Stimulated activated CD8-positive, alpha-beta memory T cell treated with anti-CD3 and anti-CD28 coated beads, Interleukin-12 subunit alpha, Interleukin-12 subunit beta, amount 100 ng/mL, for 1 hour (primary cell): ENCODE measurements around the gene CPNE5.
"Not testable (repeated sequence)": the region's sequence is repeated elsewhere in the genome, so short reads cannot be mapped to it uniquely, and the experiment has no call there.

Experiments used
- DNase-seq: peaks from one replicate; pipeline ENCODE4 v3.0.0-alpha.2; 2020; ENCODE audit warnings: low read depth

The CPNE5 gene

DNA sequence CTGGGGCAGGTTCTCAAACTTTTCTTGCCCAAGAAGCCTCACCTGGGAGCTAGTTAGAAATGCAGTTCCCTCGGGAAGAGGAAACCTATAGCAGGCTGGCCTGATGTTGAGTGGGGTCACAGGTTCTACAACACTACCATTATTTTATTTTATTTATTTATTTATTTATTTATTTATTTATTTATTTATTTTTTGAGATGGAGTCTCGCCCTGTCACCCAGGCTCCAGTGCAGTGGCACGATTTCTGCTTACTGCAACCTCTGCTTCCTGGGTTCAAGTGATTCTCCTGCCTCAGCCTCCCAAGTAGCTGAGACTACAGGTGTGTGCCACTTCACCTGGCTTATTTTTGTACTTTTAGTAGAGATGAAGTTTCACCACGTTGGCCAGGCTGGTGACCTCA, 115.3 kb downstream of the CPNE5 start:
- DNase-seq, result not testable (repeated sequence)

GRCh38 chr6:36722879-36723278, 116.4 kb downstream of the CPNE5 start:
- no peak for DNase-seq

- DNase-seq, result no peak
Measured at GRCh38 chr6:36722365-36722764, 116.9 kb downstream of the CPNE5 start.

- DNase-seq, result no peak
Measured at GRCh38 chr6:36721369-36722140, 117.7 kb downstream of the CPNE5 start.

- no peak for DNase-seq
Measured at GRCh38 chr6:36720251-36721141, 118.7 kb downstream of the CPNE5 start.

- no peak for DNase-seq
Measured at GRCh38 chr6:36719126-36719525, 120.1 kb downstream of the CPNE5 start.

DNA sequence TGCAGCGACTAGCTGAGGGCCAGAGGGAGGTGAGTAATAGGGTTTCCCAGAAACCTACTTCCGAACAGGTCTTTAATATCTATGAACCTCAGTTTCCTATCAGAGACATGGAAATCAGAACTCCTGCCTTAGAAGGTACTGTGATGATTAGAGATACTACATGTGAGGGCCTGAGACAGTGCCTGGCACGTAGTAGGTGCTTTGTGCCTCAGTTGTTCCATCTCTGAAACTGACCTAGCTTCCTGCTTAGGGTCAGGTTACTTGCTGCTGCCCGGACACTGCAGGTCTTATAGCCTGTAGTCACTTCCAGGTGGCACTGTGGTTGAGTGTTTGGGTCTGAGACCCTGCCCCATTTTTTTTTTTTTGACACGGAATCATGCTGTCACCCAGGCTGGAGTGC, 120.7 kb downstream of the CPNE5 start:
- no peak for DNase-seq

DNA sequence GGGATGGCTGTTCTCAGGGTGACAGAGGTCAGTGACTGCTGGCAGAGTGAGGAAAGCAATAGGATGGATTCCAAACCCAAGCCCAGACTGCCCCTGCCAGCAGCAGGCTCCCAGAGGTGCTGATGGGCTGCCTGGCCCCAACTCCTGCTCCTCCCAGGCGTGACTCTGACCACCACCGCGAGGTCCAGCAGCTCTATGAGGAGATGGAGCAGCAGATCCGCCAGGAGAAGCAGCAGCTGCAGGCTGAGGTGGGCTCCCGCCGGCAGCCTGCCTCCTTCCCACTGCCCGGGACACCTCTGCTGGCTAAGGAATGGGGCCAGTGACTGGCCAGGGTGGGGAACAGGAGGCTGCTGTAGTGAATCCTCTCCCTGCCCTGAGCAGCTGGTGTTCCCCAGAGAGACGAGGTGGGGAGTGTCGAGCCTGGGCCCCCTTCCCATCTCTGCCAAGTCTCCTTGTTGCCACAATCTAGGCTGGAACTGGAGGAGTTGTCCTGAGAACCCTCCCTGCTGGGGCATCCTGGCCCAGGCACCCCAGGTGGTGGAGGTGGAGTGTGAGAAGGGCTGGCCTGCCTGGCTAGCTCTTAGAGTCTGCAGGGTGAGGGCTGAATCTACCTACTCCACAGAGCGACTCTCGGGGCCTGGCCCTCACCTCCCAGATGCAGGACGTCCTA, 121.2 kb downstream of the CPNE5 start:
- DNase-seq, result no peak

- no peak for DNase-seq
Measured at GRCh38 chr6:36717231-36717825, 121.9 kb downstream of the CPNE5 start.

DNA sequence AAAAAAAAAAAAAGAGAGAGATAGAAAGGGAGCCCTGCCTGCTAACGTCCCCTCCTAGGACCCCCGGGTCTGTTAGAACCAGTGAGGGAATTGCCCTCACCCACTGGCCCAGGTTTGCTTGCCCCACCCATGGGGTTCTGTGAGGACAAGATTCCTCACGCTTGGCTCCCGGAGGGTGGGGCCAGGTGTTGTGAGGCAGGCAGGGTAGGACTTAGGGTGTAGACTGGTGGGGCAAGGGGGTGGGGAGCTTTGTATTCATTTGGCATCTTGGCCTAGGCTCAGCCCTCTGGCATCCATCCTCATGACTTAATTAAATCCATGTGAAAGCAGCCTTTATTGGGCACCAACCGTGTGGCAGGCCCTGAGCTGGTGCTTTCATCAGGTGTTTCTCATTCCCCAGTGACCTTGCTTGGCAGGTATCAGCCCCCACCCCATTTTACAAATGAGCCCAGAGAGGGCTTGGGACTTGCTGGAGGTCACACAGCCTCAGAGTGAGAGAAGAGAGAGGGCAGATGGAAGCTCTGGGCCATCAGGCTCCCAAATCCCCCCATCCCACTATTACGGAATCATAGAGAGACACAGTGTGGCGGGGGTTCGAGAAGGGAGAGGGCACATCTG, 122.7 kb downstream of the CPNE5 start:
- no peak for DNase-seq

DNA sequence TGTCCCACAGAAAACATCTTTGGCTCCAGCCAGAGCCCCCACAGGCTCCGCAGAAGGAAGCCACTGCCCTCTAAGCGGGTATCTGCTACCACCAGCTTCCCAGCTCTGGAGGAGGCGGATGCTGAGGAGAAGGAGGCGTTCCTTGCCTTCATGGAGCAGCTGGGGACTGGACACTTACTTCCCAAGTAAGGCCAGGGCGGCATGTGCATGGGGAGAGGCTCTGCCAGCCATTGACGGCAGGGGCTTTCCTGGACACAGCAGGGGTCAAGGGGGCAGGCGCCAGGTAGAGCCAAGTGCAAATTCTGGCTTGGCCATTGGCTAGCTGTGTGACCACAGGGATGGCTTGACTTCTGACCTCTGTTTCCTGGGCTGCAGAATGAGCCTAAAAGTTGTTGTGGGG, 123.8 kb downstream of the CPNE5 start:
- no peak for DNase-seq

DNA sequence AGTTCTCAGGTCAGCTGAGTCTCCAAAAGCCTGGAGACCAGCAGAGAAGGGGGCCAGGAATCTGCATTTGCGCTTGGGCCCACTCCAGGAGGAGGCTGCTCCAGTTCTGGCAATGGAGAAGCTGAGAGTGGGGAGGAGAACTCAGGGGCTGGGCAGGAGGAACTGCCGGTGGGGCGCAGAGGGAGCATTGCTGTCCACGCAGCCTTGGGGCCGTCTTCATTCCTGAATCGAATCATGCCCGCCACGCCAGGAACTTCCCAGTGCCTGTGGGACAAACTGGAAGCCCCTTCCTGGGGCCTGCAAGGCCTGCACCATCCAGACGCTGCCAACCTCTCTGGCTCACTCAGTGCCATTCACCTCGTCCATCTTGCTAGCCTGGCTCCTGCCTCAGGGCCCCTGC, 124.7 kb downstream of the CPNE5 start:
- DNase-seq, result no peak

DNA sequence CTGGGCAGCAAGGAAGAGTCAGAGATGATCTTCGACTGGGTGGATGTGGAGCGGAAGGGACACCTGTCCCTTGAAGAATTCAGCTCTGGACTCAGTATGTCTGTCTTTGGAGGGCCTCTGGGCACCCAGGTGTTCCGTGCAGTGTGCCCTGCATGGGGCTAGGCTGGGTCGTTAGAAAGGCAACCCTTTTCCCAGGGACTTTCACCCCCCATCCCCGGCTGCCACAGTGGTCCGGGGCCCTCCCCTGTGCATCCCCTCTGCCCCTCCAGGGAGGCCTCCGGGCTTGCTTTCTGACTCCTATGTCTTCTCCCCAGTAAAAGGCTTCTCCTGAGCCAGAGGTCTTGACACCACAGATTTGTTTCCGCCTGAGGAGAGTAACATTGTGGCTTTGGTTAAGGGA, 125.4 kb downstream of the CPNE5 start:
- no peak for DNase-seq

DNA sequence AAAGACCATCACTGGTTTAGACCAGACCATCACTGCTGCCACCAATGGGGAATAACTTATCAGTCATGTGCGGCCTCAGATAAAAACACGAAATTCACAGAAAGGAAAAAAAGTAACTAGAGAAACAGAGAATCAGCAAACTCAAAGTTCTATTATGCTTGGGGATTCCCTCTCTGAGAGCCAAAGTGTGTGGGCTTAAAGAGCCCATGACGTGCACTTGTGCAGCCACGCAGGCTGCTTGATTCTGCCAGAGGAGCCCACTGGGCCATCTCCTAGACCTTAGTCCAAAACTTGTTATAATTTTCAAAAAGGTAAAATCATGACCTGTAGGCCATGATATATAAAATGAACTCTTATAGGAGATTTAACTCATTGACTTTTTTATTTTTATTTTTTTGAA, 126.4 kb downstream of the CPNE5 start:
- no peak for DNase-seq

GRCh38 chr6:36706339-36706738, 132.9 kb downstream of the CPNE5 start:
- no peak for DNase-seq

GRCh38 chr6:36704961-36705577, 134.2 kb downstream of the CPNE5 start:
- not testable (repeated sequence) for DNase-seq

GRCh38 chr6:36703982-36704381, 135.3 kb downstream of the CPNE5 start:
- DNase-seq, result no peak

DNA sequence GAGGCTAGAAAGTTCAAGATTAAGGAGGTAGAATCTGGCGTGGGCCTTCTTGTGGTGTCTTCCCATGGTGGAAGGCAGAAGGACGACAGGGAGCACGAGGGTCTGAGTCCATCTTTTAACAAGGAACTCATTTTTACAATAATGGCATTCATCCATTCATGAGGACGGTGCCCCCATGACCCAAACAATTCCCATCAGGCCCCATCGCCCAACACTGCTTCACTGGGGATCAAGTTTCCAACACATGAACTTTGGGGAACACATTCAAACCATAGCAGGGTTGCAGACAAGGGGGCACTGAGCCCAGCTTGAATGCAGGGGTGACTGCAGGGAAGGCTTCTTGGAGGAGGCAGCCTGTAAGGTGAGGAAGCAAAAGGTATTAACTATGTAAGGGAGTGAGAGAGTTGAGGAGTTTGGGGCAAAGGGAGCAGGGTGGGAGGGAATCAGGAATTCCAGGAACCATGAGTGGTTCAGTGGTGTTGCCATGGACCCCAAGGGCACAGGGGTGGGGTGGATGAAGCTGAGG, 136.1 kb downstream of the CPNE5 start:
- DNase-seq, result no peak

GRCh38 chr6:36702656-36703055, 136.6 kb downstream of the CPNE5 start:
- no peak for DNase-seq

DNA sequence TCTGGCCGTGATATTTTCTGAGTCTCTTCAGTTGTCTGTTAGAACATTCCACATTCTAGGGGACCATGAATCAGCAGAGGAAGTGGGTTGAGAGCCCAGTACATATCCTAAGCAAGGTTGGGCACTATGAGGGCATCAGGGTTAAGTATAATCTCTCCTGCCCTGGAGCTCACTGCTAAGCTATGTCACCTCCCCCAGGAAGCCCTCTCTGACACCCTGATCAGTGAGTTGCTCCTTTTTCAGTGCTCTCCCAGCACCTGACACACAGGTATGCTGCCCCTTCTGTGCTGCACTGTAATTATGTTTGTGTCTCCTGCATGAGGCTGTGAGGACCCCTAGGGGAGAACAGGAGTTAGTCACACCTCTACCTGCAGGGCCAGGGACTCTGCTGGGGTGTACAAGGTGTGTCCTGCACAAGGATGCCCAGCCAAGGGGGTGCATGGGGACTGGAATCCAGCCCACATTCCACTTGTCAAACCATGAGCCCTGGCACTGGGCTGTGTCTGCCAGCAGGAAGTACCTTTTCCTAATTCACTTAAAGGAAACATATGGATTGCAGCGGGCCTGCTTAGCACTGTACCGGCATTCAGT, 137.7 kb downstream of the CPNE5 start:
- no peak for DNase-seq

- no peak for DNase-seq
Measured at GRCh38 chr6:36700831-36701230, 138.4 kb downstream of the CPNE5 start.
